GM18867 (cell line): ENCODE results near the gene NCAPD2.

Source experiments
- ATAC-seq: cut with Tn5 transposase; IDR thresholded peaks from one replicate; pipeline ENCODE4 v1.9.1; 2021; ENCODE audit warnings: mild to moderate bottlenecking, moderate library complexity; ENCODE audit not compliant: unreplicated experiment

The NCAPD2 gene

DNA sequence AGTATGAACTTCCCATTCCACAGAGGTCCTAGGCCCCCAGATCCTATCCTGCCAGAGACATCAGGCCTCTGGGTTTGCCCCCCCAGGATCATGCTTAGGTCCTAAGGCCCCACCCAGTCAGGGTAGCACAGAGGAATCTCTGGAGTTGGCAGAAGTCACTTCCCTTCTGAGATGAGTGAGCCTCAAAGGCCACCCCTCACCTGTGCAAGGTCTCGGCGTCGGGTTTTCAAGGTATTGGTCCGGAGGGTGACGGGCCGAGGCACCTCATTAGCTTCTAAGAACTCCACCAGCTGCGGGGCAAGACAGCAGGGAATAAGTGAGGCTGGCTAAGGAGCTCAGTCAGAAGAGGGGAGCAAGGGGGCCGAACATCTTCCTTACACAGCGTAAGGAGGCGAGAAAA is 69.0 kb downstream of the NCAPD2 start:
- no peak for ATAC-seq

DNA sequence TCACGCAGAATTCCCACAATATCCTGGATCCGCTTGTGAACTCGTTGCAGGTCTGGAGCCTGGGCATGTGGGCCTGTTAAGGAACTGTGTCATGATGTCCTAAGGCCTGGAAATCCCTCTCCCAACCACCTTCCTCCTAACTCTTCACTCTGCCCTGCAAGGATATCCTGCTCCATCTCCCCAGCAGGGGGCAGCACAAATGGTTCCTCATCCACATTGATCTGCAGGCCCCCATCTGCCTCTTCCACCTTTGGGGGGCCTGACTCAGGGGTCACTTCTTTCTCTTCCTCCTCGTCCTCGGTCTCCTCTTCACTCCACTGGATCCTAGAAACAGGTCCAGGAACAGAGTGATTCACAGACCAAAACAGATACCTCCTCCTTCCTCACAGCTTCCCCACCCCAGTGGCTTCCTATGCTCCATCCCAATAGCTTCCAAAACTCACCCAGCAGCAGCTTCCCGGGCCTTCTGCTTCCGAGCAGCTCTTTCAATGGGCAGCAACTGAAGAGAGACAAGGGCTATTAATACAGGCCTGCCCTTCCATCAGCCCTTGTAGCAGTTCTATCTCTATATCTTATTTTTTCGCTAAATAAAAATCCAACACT is 69.6 kb downstream of the NCAPD2 start:
- ATAC-seq, result no peak

GRCh38 chr12:6567112-6567670 is 73.3 kb downstream of the NCAPD2 start:
- ATAC-seq, result no peak

DNA sequence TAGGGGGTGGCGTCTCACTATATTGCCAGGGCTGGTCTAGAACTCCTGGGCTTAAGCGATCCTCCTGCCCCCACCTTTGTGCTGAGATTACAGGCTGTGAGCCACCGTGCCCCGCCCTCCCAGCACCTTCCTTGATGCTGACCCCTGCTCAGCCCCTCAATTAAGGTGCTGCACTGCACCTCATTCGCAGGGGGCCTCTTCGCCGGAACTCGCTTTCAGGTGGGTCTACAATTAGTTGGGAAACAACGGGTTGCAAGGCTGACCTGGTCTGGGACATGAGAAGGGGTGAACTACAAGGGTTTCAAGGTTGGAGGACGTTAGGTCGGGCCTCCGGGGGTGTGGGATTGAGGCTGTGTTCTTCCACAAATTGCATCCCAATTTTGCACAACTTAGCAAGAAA is 75.4 kb downstream of the NCAPD2 start:
- ATAC-seq, result no peak

- no peak for ATAC-seq
Observed at GRCh38 chr12:6569786-6570185, 75.9 kb downstream of the NCAPD2 start.

- no peak for ATAC-seq
Observed at GRCh38 chr12:6570264-6570887, 76.5 kb downstream of the NCAPD2 start.

- no peak for ATAC-seq
Observed at GRCh38 chr12:6573001-6573400, 79.1 kb downstream of the NCAPD2 start.

- ATAC-seq, result no peak
Observed at GRCh38 chr12:6574576-6575295, 80.8 kb downstream of the NCAPD2 start.

GRCh38 chr12:6575648-6576047 is 81.7 kb downstream of the NCAPD2 start:
- no peak for ATAC-seq
